GM21723 (cell line): ENCODE measurements around the gene PLPPR1.

Experiments used
- ATAC-seq: cut with Tn5 transposase; IDR thresholded peaks from one replicate; pipeline ENCODE4 v1.9.1; 2021; ENCODE audit warnings: mild to moderate bottlenecking, moderate library complexity; ENCODE audit not compliant: unreplicated experiment

PLPPR1 gene

DNA sequence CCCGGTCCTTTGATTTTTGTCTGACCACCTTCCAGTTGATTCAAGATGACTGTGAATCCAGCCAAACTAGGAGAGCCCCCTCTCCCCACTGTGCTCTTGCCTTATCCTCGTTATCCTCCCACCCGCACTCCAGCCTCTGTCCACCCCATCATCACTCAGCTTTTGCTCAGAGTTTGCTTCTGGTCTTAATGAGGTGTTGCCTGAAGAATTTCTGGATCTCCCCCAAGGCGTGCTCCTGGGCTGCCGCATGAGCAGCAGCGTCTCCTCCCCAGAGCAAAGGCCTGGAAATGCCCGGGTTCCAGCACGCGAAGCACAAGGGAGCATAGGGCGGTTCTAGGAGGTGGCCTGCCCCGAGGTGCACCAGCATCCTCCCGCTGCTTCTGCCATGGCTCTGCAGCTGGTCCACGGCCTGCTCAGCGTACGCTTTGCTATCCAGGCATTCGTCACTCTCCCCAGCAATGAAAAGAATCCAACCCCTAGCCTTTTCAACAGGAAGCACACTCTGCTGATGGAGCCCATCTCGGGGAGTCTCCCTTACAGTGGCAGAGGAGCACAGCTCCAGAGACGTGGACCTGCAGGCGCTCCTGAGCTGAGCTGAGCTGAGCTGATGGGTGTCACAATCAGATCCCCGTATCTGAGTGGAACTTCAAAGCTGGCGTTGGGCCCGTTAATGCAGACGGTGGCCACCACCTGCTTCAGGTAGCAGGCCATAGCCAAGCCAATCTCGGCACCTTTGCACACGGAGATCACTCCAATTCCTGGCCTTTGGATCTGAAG, 305.6 kb downstream of the PLPPR1 start:
- ATAC-seq = no peak

DNA sequence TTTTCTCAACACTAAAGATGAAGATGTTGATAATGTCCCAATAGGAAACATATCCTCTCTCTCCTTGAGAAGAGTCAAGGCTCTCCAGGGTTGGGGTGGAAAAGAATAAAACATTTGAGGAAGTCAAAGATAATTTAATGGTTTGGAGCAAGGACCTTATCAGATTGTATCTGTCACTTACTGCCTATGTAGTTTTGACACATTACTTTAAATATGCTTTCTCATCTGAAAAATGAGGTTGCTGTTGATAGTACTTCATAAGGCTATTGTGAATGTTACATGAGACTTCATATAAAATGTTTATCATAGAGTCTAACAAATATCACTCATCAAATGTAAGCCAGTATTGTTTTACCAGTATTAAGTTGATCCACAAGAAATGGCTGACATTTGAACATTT, 307.6 kb downstream of the PLPPR1 start:
- ATAC-seq = no peak

- ATAC-seq = no peak
Observed at GRCh38 chr9:101337237-101337636, 308.7 kb downstream of the PLPPR1 start.

DNA sequence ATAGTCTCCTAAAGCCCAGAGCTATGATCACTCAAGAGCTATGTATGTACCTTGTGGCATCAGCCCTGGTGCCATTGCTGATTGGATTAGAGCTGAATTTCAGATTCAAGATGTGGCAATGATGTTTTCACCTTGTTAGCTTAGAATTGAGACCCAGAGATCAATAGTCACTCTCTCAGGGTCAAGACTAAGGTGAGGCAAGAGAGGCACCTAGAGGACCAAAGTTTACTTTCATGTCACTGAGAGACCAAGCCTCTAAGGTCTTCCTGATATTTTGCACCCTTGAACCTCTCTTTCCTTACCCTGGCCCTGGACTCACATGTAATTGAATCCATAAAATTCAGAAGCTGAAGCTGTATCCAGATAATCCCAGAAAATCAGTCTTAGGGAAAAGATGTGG, 313.4 kb downstream of the PLPPR1 start:
- ATAC-seq = no peak

DNA sequence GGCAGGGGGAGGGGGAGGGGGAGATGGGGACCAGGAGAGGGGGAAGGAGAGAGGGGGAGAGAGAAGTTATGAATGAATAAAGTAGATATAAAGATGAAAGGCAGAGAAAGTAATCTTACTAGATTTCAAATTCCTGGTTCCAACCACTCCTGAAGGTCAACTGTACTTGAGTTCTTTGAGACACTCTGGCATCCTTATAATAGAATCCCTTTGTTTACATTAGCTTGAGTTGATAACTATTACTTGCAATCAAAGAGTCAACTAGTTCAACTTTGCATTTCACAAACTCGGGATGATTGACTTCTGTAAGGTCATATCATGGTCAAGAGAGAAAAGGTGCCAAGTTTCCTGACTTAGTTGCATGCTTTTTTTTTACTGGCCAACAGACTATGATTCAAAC, 314.1 kb downstream of the PLPPR1 start:
- ATAC-seq = no peak

- no peak for ATAC-seq
Observed at GRCh38 chr9:101350285-101350684, 321.8 kb downstream of the PLPPR1 start.

GRCh38 chr9:101352892-101353463, 324.5 kb downstream of the PLPPR1 start:
- no peak for ATAC-seq

DNA sequence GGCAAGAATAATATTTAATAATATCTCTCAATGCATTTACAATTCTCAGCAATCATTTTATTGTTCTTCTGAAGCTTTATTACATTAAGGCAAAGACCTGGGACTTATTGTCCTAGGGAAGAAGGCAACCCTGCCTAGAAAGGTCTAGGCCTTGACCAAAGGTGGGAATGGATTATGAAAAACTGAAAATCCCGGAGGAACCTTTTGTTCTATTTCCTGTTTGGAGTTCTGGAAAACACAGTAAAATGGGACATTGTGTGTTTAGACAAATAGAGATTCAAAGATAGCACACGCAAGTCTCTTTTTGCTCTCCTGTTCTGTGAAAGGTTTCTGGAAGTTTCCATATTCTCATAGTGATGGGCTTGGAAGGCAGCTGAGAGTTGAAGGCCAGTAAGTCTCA, 325.2 kb downstream of the PLPPR1 start:
- no peak for ATAC-seq

- ATAC-seq = no peak
Observed at GRCh38 chr9:101354143-101354764, 325.7 kb downstream of the PLPPR1 start.

DNA sequence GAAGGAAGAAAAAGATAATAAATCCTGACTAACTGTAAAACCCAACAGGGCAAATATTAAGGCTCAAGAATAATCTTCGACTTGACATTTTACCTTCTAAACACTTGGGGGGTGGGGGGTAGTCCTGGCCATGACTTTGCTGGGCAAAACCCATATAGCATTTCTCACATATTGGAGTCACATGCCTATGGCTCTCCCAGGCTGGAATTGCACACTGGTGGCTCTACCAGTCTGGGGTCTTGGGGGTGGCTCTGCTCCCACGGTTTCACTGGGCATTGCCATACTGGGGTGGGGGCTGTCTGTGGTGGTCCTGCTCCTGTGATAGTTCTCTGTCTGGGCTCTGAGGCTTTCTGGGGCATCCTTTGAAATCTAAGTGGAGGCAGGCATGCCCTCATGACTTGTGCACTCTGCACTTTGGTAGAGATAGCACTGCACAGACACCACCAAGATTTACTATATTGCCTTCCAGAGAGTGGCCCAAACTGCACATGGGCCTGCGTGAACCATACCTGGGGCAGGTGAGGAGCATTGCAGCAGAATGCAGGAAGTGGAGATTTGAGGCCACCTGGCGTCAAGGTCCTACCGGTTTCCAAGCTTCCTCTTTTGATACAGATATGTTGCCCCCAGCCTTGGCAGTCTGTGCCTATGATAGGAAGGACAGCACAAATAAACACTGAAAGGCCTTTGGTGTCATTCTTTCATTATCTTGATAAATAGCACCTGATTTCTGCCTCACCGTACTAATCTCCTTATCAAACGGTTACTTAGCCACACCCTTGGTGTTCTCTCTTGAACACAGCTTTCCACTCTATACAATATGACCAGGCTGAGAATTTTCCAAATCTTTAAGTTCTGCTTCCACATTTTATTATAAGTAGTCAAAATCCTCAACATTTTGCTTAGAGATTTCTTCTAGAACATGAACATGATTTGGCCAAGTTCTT, 326.5 kb downstream of the PLPPR1 start:
- no peak for ATAC-seq

GRCh38 chr9:101356619-101357018, 328.1 kb downstream of the PLPPR1 start:
- no peak for ATAC-seq

DNA sequence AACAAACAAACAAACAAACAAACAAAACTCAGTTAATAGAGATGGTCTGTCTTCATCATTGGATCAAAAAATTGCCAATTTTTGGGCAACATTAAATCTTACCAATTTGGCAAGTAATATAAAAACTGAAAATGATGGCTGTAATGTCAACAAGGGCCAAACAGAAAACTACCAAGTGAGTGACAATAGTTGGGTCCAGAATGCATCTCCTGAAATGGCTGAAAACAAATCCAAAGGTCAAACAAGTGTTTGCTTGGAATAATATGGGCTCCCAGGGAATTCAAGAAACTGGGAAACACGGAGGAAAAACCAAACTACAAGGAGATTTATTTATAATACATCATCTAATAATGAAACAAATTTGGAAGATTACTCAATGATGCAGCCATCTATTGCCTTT, 331.2 kb downstream of the PLPPR1 start:
- ATAC-seq = no peak

DNA sequence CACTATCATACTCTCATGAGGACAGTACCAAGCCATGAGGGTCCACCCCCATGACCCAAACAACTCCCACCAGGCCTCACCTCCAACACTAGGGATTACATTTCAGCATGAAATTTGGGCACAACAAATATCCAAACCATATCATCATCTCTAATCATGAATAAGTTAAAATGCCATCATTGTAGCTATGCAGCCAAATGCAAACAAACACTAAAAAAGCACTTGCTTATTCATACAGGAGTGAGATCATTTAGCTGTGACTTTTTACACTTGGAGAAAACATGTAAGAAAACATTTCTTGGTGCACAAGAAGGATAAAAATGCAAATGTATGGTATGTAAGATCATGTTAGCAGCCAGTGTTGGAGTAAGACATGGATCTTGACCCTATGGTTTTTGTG, 332.1 kb downstream of the PLPPR1 start:
- no peak for ATAC-seq

- no peak for ATAC-seq
Observed at GRCh38 chr9:101362450-101362849, 333.9 kb downstream of the PLPPR1 start.

GRCh38 chr9:101365181-101365580, 336.7 kb downstream of the PLPPR1 start:
- no peak for ATAC-seq

- ATAC-seq = no peak
Observed at GRCh38 chr9:101366038-101366756, 337.7 kb downstream of the PLPPR1 start.

DNA sequence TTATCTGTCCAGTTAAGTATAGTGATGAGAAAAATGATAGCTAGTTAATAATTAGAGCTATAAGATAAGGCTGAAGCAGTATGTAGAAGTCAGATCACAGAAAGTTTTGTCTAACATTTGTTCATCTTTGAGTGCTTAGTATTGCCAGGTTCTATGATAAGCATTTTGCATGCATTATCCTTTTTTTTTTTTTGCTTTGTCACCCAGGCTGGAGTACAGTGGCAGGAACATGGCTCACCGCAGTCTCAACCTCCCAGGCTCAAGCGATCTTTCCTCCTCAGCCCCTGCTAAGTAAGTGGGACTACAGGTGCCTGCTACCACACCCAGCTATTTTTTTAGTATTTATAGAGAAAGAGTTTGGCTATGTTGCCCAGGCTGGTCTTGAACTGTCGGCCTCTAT, 338.8 kb downstream of the PLPPR1 start:
- no peak for ATAC-seq

GRCh38 chr9:101369286-101369685, 340.8 kb downstream of the PLPPR1 start:
- ATAC-seq = no peak

GRCh38 chr9:101369884-101370531, 341.5 kb downstream of the PLPPR1 start:
- ATAC-seq = no peak

GRCh38 chr9:101371813-101372212, 343.3 kb downstream of the PLPPR1 start:
- ATAC-seq = no peak
